HG03432 (cell line): ENCODE data around the gene LRRFIP1.
"Not testable (repeated sequence)": the region's sequence is repeated elsewhere in the genome, so short reads cannot be mapped to it uniquely, and the experiment has no call there.

ENCODE experiments used
- ATAC-seq: cut with Tn5 transposase; IDR thresholded peaks from one replicate; pipeline ENCODE4 v1.9.1; 2021; ENCODE audit warnings: mild to moderate bottlenecking, moderate library complexity; ENCODE audit not compliant: unreplicated experiment

LRRFIP1 gene

GRCh38 chr2:237597196-237598145 lies 29.9 kb upstream of the LRRFIP1 start:
- ATAC-seq = no peak

GRCh38 chr2:237598468-237599208 lies 28.7 kb upstream of the LRRFIP1 start:
- ATAC-seq = no peak

GRCh38 chr2:237599465-237600110 lies 27.8 kb upstream of the LRRFIP1 start:
- no peak for ATAC-seq

- ATAC-seq = no peak
Measured at GRCh38 chr2:237600205-237600846, 27.1 kb upstream of the LRRFIP1 start.

- no peak for ATAC-seq
Measured at GRCh38 chr2:237601453-237602116, 25.8 kb upstream of the LRRFIP1 start.

GRCh38 chr2:237602409-237602808 lies 25.0 kb upstream of the LRRFIP1 start:
- ATAC-seq = no peak

- no peak for ATAC-seq
Measured at GRCh38 chr2:237603049-237603717, 24.2 kb upstream of the LRRFIP1 start.

GRCh38 chr2:237603718-237604362 lies 23.5 kb upstream of the LRRFIP1 start:
- ATAC-seq = peak; percentile 78

GRCh38 chr2:237604391-237604790 lies 23.0 kb upstream of the LRRFIP1 start:
- no peak for ATAC-seq

- no peak for ATAC-seq
Measured at GRCh38 chr2:237604960-237605359, 22.4 kb upstream of the LRRFIP1 start.

- not testable (repeated sequence) for ATAC-seq
Measured at GRCh38 chr2:237606522-237606921, 20.9 kb upstream of the LRRFIP1 start.

GRCh38 chr2:237612527-237613357 lies 14.6 kb upstream of the LRRFIP1 start:
- ATAC-seq = no peak

- ATAC-seq = no peak
Measured at GRCh38 chr2:237613679-237614078, 13.7 kb upstream of the LRRFIP1 start.

GRCh38 chr2:237614151-237614720 lies 13.2 kb upstream of the LRRFIP1 start:
- ATAC-seq = no peak

- no peak for ATAC-seq
Measured at GRCh38 chr2:237615631-237616249, 11.6 kb upstream of the LRRFIP1 start.

GRCh38 chr2:237616373-237616733 lies 11.0 kb upstream of the LRRFIP1 start:
- ATAC-seq = no peak

- ATAC-seq = no peak
Measured at GRCh38 chr2:237616734-237617586, 10.4 kb upstream of the LRRFIP1 start.
